Measurements from ENCODE around the gene CDKL5.

CDKL5 gene

GRCh38 chrX:18702362-18703195 lies 277.2 kb downstream of the CDKL5 start:
- no peak for DNase-seq
